Effector CD8-positive, alpha-beta T cell (primary cell): ENCODE data around the gene SIPA1L2.

ENCODE experiments used
- DNase-seq: peaks from one replicate; lab custom pipeline; 2025; lab: John Stamatoyannopoulos, UW
- total RNA-seq, 4 experiments: gene quantifications; one replicate each; lab custom pipeline; 2026; lab: John Stamatoyannopoulos, UW

The SIPA1L2 gene, protein sequence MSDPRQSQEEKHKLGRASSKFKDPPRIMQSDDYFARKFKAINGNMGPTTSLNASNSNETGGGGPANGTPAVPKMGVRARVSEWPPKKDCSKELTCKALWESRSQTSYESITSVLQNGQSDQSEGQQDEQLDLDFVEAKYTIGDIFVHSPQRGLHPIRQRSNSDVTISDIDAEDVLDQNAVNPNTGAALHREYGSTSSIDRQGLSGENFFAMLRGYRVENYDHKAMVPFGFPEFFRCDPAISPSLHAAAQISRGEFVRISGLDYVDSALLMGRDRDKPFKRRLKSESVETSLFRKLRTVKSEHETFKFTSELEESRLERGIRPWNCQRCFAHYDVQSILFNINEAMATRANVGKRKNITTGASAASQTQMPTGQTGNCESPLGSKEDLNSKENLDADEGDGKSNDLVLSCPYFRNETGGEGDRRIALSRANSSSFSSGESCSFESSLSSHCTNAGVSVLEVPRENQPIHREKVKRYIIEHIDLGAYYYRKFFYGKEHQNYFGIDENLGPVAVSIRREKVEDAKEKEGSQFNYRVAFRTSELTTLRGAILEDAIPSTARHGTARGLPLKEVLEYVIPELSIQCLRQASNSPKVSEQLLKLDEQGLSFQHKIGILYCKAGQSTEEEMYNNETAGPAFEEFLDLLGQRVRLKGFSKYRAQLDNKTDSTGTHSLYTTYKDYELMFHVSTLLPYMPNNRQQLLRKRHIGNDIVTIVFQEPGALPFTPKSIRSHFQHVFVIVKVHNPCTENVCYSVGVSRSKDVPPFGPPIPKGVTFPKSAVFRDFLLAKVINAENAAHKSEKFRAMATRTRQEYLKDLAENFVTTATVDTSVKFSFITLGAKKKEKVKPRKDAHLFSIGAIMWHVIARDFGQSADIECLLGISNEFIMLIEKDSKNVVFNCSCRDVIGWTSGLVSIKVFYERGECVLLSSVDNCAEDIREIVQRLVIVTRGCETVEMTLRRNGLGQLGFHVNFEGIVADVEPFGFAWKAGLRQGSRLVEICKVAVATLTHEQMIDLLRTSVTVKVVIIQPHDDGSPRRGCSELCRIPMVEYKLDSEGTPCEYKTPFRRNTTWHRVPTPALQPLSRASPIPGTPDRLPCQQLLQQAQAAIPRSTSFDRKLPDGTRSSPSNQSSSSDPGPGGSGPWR (N-terminal part only)
- total RNA-seq = 1.4 to 59.6 (median 11.3) reads per million in 4 experiments

DNA sequence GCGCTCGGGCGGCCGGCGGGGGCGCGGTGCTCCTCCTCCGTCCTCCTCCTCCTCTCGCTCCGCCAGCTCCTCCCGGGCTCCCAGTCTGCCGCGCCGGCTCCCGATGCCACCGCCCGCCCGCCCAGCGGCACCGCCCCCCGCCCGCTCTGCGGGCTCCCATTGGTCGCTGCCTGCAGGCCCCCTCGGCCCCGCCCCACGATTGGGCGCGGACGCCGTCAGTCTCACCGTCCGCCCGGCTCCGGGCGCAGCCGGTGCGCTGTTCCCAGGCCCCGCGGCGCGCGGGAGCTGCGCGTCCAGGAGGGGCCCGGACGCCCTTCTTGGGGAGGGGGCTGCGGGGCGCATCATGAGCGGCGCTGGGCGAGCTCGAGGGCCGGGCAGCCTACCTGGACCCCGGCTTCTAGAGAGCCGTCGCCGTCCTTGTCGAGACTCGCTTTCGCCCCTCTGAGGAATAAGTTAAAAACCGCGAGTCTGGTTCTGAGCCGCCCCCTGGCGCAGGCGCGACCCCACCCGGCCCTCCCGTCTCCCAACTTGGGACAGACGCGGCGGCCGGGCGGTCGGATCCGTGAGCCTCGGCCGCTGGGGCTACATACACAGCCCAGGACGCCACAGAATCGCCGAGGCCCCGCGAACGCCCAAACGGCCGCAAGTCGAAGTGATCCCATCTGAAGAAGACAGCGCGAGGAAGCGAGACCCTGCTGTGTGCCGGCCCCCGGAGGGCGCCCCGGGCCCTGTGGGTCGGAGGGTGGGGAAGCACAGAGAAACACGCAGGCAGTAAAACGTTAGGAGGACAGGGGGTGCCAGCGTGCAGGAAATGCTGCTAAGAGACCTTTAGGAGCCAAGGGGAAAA lies at the start of gene SIPA1L2:
SIPA1L2 (minus strand) TSS at position 87 of the 847 bp plus-strand sequence. CDS start 114,794 bp downstream, outside the sequence.
- peak; percentile 68 for DNase-seq

DNA sequence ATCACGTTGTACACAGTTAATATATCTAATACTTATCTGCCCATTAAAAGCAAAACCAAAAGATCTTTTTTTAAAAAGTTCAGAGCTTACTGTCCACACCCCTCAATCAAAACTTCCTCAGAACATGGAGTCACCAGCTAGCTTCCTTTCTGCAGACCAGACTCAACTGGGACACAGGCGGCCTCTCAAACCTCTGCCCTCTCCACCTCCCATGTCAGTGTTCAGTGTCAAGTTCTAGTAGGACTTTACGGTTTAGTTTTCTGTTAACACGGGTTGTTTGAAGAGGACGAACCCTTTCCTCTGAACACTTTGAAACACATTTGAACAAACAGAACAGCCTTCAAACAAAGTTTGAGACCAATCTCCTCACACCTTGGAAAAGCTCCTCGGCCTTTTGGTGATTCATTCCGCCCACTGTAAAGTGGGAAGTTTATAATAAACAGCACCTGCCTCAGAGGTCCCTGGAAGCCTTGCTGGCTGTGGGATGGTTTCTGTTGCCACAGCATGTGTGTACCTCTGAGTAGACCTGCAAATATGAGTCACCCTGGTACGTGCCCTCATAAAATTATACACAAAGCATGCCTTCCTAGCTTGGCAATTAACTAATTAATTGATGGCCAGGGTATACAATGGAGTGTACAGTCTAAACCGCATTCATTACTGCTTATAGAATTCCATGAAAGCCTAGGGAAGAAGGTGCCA lies 48.4 kb upstream of the SIPA1L2 start:
- DNase-seq = no peak

DNA sequence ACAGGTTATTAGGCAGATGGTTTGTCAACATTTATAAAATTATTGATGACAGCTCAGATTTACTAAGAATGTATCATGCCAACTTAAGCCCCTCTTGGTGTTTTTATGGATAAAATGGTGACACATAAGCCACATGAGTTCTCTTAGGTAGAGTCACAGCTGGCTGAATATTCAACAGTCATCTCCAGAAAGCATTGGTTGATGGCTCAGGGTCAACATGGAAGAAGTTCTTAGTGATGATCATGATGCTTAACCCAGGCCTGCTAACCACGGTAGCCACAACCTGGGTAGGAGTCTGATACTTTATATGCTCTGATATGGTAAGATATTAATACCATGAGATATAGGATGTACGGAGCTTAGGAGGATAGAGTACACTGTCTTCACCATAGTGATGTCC lies 46.4 kb upstream of the SIPA1L2 start:
- DNase-seq = no peak

DNA sequence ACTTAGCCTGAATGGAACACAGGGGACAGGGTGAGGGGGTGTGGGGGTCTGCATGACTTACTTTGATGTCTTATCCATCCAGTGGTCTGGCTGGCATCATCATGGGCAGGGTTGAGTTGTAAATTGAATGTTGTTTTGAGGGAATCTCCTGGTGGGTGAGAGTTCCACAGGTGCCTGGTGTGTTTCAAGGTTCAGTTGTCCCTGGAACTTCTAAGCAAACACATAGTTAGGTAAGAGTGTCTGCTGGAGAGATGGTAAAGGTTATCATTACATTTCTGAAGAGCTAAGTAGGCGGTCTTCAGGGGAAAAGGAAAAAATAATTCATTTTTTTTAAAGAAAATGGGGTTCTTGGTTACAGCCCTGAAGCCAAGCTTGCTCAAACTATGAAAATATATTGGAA lies 46.0 kb upstream of the SIPA1L2 start:
- no peak for DNase-seq

- DNase-seq = no peak
Observed at GRCh38 chr1:232675260-232675659, 45.3 kb upstream of the SIPA1L2 start.

- no peak for DNase-seq
Observed at GRCh38 chr1:232673256-232673655, 43.3 kb upstream of the SIPA1L2 start.

GRCh38 chr1:232669981-232670747 lies 40.2 kb upstream of the SIPA1L2 start:
- DNase-seq = no peak

DNA sequence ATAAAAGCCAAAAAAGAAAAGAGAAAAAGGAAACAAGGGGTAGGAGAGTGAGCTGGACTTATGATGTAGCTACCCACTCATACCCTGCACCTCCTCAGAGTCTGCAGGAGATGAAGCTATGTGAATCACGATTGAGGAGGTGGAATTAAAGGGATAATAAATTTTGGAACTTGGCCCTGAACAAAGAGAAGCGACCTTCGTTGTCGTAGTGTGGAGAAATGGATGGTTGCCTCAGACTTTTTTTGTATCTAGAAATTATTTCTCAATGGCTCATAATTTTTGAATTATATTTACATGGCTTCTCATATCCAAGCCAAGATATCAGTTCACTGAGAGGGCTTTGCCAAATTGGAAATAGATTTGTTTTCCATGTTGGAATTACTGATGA lies 37.8 kb upstream of the SIPA1L2 start:
- no peak for DNase-seq

- no peak for DNase-seq
Observed at GRCh38 chr1:232667094-232667777, 37.3 kb upstream of the SIPA1L2 start.

- DNase-seq = no peak
Observed at GRCh38 chr1:232664844-232665777, 35.2 kb upstream of the SIPA1L2 start.

DNA sequence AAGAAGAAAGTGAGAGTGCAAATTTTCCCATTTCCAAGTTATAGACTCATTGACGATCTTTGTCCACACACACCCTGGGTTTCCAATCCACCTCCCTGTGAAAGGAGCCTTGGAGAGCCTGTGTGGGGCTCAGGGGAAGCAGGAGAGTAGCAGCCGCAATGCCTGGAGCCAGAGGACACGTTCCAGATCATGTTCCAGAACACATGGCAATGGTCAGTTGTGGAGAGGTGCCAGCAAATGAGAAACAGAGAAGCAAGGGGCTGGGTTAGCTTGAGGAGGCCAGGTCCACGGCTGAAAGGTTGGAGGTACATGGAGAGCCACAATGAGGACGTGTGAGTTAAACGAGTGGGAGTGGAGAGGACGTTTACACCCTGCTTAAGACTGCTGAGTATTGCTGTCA lies 33.0 kb upstream of the SIPA1L2 start:
- no peak for DNase-seq

DNA sequence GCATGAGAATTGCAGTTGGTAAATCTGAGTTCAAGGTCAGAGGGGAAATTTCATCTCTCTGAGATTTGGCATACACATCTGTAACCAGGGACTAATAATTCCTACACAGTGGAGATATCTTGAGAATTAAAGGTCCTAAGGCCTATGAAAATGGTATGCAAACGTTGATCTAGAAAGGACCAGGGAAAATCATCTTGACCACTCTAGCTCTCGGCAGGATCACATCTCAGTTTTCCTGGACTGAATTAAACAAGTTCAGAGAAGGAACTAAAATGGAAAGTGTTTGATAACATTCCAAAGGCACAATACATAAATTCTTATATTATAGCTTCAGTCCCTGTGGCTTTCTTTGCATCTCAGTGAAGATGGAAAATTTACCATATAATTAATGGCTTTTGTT lies 28.5 kb upstream of the SIPA1L2 start:
- DNase-seq = no peak

- no peak for DNase-seq
Observed at GRCh38 chr1:232657426-232658005, 27.6 kb upstream of the SIPA1L2 start.

DNA sequence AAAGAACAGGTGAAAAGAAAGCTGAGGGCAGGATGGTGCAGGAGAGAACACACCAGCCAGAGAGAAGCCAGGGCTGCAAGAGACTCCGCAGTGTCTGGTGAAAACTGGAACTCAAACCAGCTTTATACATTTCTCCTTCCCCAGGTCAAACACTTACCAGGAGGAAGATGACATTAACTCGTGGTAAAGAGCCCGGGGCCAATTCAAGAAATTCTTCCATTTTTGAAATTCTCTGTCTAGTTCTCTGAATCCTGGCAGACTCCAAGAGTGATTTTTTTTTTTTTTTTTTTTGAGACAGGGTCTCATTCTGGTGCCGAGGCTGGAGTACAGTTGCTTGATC lies 25.8 kb upstream of the SIPA1L2 start:
- DNase-seq = no peak

DNA sequence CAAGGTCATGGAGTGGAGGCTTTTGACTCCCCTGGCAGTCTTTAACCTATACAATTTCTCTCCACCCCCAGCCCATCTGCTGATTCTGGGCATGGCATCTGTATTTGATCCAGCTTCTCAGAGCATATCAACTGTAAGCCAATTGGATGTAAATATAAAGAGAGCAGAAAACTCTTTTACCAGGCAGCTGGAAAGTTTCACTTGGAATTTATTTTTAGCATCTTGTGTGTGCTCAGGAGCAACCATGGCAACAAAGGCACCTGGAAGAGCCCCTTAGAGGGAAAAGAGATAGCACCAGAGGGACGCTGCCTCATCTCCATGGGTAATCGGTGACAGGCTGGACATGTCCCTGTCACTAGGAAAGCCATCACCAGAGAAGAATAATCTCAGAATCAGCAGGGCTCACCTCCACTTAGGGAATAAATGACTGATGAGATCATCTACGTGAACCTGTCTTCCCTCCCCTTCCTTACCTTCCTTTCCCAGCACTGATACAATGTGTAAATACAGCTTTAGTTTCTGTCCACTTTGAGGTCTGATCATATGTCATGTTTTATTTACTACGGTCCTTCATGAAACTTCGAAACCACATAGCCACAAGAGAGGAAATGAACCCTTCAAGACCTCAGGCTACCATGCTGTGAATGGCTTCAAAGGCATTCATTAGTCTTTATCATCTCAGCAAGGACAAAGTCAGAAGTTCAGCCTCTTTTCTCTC lies 25.3 kb upstream of the SIPA1L2 start:
- no peak for DNase-seq

DNA sequence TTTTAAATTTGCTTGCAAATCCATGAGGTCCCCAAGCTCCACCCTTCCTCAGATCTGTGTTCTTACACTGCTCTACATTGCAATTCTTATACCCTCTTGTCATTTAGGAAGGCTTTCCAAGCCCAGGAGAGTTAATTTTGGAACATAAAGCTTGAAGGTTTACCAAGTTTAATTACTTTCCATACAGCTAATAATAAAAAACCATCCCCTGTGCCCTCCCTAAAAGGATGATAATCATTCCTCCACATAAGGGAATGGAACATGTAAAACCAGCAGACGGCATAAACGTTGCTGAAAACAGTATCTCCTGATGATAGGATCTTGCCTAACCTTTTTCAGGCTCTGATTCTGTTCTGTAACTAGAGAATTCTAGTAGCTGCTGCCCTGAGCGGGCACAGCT lies 23.9 kb upstream of the SIPA1L2 start:
- no peak for DNase-seq

GRCh38 chr1:232650845-232651244 lies 20.9 kb upstream of the SIPA1L2 start:
- no peak for DNase-seq
